Measurements from ENCODE around the gene PCCA.
"Not testable (repeated sequence)": the region's sequence is repeated elsewhere in the genome, so short reads cannot be mapped to it uniquely, and the experiment has no call there.

PCCA gene

GRCh38 chr13:100197591-100198365 is 108.9 kb downstream of the PCCA start:
- DNase-seq: no peak

- no peak for DNase-seq
Measured at GRCh38 chr13:100203696-100204367, 114.9 kb downstream of the PCCA start.

GRCh38 chr13:100208002-100208401 is 119.1 kb downstream of the PCCA start:
- no peak for DNase-seq

GRCh38 chr13:100208626-100209025 is 119.7 kb downstream of the PCCA start:
- no peak for DNase-seq

- DNase-seq: no peak
Measured at GRCh38 chr13:100209857-100210825, 121.2 kb downstream of the PCCA start.

GRCh38 chr13:100211016-100211710 is 122.3 kb downstream of the PCCA start:
- DNase-seq: no peak

GRCh38 chr13:100212904-100213553 is 124.1 kb downstream of the PCCA start:
- DNase-seq: no peak

- no peak for DNase-seq
Measured at GRCh38 chr13:100213576-100213975, 124.7 kb downstream of the PCCA start.

- DNase-seq: no peak
Measured at GRCh38 chr13:100214886-100215285, 126.0 kb downstream of the PCCA start.

GRCh38 chr13:100221166-100221565 is 132.3 kb downstream of the PCCA start:
- no peak for DNase-seq

- DNase-seq: not testable (repeated sequence)
Measured at GRCh38 chr13:100223966-100224530, 135.2 kb downstream of the PCCA start.

GRCh38 chr13:100229603-100230002 is 140.7 kb downstream of the PCCA start:
- DNase-seq: no peak

- no peak for DNase-seq
Measured at GRCh38 chr13:100230769-100231149, 141.9 kb downstream of the PCCA start.

GRCh38 chr13:100231176-100231575 is 142.3 kb downstream of the PCCA start:
- DNase-seq: no peak

- DNase-seq: no peak
Measured at GRCh38 chr13:100234006-100234405, 145.1 kb downstream of the PCCA start.

- no peak for DNase-seq
Measured at GRCh38 chr13:100234524-100235136, 145.7 kb downstream of the PCCA start.

GRCh38 chr13:100235311-100235901 is 146.5 kb downstream of the PCCA start:
- DNase-seq: no peak

- no peak for DNase-seq
Measured at GRCh38 chr13:100240109-100240779, 151.4 kb downstream of the PCCA start.

- DNase-seq: no peak
Measured at GRCh38 chr13:100244431-100244830, 155.5 kb downstream of the PCCA start.

- DNase-seq: no peak
Measured at GRCh38 chr13:100245104-100245503, 156.2 kb downstream of the PCCA start.

Measured in NCI-H2171 (cell line).